ENCODE data around the gene ILDR1.
A peak's percentile ranks its signal among the peaks of the same experiment; 100 is the strongest.

The ILDR1 gene

DNA sequence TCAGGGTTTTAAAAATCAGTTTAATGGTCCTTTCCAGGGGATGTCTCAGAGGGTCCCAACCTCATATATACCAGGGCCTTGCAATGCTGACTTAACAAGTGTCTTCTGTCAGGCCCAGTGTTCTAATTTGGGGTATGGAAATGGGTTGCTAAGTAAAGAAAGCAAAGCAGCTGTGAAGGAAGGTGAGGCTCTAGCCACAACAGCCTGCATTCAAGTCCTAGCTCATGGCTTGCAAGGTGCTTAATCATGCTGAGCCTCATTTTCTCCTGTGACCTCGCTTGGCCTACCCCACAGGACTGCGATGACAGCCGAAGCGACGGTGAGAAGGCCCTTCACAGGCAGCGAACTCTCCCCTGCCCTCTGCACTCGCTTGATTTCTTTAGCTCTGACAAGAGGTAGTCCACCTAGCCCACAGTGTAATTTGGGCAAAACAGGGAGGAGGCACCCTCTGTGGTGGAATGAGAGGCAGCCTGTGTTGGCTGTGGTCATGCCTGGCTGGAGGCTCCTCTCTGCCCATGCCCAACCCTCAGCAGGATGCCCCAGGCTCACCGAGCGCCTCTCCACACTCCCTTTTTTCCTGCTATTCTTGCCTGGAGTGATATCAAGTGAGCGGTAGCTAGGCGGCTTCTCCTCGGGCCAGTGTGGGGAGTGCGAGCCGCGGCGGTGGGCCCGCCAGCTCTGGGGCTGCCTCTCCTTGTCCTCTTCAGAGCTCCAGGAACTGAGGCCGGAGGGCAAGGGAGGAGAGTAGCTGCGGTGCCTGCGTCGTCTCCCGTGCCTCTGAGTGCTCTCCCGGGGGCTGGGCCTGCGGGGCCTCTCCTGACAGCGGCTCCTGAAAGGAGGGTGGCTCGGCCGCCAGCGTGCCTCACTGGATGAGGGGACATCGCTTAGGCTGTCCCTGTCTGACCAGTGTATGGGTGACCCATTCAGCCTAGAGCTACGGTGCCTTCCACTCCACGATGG lies 29.2 kb downstream of the ILDR1 start:
- peak; percentile 85 for DNase-seq (ENCODE audit: low spot score)

DNA sequence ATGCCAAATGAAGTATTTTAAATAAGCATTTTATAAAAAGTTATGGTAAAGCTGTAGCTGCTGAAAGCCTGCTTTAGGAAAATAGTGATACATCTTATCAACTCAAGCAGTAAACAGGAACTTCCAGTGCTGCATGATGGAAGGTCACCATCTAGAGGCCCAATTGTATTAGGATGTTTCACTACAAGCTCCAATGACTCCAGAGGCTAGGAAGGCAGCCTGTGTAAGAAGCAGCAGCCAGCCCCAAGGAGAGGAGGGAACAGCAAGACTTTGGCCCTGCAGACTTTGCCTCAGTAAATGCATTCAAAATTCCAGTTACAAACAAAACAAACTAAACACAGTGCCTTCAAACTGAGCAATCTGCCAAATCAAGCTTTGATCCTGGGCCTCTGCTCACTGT lies 32.1 kb downstream of the ILDR1 start:
- DNase-seq (ENCODE audit: low spot score): no peak

DNA sequence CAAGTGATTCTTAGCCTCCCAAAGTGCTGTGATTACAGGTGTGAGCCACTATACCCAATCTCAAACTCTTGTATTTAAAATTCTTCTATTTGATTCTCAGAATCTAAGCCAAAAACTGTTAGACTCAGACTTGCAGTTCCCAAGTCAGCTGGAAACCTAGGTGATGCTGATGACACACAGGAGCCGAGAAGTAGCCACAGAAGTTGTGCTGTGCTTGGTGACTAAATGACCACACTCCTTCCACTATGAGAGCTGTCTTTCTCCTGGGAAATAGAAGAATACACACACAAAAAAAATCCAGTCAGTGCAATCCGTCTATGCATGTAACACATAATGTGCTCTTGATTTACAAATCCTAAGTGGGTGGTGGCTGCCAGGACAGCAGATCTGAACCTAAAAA lies 33.9 kb downstream of the ILDR1 start:
- no peak for DNase-seq (ENCODE audit: low spot score)

DNA sequence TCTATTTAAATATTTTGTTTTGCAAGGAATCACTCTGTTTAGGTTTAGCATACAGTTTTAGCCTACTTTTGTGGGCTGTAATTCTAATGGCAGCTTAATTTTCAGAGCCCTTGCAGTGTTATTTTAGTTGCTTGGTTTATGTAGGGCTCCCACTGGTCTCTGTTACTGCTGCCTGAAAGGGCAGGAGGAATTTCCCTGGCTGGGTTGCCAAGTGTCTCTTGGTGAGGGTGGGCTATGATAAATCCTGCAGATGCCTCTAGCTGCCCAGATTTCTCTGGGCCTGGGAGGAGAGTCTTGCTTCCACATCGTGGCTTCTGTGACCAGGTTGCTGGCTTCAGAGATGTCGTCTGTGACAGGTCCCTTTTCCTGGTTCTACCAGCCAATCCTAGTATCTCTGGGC lies 36.2 kb downstream of the ILDR1 start:
- no peak for DNase-seq (ENCODE audit: low spot score)

DNA sequence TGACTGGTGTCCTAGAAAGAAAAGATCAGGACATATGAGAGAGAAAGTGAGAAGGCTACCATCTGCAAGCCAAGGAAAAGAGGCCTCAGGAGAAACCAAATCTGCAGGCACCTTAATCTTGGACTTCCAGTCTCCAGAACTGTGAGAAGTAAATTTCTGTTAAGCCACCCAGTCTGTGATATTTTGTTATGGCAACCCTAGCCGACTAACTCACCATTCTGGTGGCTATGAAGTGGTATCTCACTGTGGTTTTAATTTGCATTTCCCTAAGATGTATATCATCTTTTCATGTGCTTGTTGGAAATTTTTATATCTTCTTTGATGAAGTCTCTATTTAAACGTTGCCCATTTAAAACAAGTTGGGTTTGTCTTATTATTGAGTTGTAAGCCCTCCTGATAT lies 40.6 kb downstream of the ILDR1 start:
- peak; percentile 26 for DNase-seq (ENCODE audit: low spot score)

DNA sequence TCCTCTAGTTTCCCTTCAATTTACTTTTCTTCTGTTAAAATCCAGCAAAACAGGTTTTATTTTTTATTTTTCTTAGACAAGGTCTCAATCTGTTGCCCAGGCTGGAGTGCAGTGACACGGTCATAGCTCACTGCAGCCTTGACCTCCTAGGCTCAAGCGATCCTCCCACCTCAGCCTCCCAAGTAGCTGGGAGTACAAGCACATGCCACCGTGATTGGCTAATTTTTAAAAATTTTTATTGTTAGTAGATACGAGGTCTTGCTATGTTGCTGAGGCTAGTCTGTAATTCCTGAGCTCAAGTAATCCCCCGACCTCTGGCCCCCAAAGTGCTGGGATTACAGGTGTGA lies 41.6 kb downstream of the ILDR1 start:
- no peak for DNase-seq (ENCODE audit: low spot score)

DNA sequence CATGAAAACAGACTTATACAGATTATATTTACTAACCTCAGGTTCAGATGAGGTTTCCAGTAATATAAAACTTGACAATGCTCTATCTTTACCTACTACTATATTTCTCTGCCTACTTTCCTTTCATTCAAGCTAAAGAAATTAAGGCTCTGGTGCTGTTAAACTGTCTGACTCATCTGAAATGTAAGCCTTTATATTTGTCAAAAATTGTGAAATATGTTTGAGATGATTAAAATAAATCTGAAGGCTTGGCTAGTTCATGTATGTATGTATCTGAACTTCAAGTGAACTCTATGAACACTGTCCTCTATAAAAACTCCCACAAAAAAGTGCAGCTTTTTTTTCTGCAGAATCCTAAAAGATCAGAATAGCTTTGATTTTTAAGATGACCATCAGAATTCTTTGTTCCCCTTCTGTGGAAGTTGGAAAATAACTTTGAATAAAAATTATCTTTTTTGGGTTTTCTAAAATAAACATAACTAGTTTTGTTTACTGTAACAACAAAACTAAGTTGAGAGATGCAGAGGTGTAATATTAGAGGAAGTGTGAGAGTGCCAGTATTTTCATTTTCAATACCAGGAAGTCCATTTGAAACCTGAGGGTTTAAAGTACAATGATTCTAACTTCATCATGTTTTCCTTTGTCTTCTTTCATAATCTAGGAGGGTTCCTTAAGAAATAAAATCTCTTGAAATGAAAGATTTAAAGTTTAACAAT lies 42.2 kb downstream of the ILDR1 start:
- DNase-seq (ENCODE audit: low spot score): no peak

DNA sequence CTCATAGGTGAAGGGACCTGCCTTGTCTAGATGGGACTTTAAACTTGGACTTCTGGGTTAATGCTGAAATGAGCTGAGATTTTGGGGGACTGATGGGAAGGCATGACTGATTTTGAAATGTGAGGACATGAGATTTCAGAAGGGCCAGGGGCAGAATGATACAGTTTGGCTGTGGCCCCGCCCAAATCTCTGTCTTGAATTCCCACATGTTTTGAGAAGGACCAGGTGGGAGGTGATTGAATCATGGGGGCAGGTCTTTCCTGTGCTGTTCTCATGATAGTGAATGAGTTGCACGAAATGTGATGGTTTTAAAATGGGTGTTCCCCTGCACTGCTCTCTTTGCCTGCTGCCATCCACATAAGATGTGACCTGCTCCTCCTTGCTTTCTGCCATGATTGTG lies 42.8 kb downstream of the ILDR1 start:
- no peak for DNase-seq (ENCODE audit: low spot score)

DNA sequence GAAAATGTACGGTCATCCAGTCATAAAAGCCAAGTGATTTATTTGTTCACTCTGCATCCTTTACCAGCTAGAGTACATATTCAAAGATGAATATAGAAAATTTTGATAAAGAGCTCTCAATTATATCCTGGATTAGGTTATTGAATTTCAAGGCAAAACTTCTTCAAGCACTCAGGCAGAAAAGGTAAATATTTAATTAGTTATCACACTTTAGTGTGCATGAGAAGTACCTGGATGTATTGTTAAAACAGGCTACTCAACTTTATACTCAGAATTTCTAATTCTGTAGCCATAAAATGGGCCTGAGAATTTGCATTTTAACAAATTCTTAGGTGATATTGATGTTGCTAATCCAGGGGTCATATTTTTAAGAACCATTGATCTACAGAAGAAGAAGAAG lies 45.3 kb downstream of the ILDR1 start:
- DNase-seq (ENCODE audit: low spot score): no peak

DNA sequence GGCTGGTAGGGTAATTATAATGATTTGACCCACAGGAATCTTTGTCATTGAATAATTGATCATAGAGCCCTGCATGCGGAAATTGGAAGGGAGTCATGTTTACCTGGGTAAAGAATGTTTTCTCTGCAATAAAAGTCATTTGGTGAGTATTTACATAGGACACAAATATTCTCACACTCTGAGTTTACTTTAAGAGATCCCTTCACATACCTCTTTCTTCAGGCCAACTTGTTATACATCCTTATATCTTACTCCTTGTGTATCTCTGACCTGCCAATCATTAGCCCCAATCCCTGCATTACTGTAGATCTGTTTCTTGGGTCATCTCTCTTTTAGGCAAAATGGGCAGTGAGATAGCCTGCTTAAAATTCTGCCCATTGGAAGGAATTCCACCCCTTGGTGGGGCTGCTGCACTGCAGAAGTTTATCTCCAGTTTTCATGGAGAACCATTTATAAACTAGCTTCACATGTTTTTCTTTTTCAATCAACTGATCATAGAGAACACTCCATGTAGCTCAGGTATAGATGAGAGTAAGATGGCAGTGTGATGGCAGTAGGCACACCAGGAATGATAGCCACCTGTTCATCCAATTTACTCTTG lies 46.2 kb downstream of the ILDR1 start:
- DNase-seq (ENCODE audit: low spot score): no peak

DNA sequence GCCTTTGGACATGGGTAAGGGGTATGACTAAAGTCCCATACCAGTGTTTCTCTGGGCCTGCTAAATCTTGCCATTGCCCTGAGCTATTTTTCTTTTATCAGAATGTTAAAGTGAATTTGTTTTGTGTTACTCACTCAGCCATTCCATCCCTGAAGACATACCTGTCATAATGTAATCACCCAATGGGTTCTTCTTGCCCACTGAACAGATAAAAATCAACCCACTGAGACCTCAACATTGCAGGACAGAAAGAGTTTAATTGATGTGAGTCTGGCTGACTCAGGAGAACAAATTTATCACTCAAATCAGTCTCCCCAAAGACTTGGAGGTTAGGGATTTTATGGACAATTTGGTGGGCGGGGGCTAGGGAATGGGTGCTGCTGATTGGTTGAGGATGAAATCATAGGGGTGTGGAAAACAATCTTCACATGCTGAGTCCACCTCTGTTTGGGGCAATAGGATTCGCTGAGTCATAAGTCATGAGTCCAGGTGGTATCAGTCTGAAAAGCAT lies 47.4 kb downstream of the ILDR1 start:
- no peak for DNase-seq (ENCODE audit: low spot score)

DNA sequence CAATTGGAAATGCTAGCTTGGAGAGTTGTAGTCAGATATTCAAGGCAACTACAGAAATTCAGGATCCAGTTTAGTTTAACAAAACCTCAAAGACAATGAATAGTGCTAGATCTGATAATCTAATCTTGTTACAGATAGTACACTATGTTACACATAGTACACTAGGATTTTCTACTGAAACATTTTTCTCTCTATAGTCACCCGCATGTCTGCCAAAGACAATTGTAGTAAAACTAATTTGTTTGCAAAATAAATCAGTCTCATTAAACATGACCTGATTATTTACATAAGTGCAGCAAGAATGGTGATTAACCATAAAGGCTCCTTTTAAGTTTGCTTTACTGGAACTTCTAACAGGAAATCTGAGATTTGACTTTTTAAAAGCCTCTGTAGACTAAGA lies 52.0 kb downstream of the ILDR1 start:
- DNase-seq (ENCODE audit: low spot score): no peak

DNA sequence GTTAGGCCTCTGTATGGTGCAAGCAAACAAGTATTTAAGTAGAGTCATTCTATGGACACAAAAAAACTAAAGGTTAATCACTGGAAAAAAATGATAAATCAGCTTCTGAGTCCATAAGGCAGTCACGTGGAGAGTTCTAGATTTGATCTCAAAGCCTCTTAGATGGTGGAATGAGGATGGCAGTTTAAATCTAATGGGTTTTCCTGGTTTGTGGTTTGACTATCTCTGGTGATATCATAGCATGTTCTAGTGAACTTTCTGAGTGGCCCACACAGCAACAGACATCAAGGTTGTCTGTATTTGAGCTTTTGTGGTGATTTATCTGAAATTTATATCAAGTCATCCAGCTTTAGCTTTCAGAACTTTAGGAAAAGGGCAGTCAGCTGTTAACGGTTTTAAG lies 52.4 kb downstream of the ILDR1 start:
- DNase-seq (ENCODE audit: low spot score): no peak

DNA sequence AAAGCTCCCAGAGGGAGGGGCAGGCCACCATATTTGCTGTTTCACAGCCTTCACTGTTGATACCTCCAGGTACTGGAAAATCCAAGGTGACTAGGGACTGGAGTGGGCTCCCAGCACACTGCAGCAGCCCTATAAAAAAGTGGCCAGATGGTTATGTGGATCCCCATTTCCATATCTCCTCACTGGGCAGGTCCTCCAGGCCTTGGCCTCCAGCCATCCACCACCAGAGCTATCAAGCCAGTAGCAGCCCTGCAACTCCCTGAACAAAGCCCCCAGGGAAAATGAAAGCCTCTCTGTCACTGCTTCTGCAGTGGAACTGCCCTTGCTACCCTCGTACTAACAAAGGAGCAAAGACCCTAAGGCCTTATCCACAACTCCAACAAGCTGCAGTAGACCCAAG lies 58.4 kb downstream of the ILDR1 start:
- DNase-seq (ENCODE audit: low spot score): no peak

DNA sequence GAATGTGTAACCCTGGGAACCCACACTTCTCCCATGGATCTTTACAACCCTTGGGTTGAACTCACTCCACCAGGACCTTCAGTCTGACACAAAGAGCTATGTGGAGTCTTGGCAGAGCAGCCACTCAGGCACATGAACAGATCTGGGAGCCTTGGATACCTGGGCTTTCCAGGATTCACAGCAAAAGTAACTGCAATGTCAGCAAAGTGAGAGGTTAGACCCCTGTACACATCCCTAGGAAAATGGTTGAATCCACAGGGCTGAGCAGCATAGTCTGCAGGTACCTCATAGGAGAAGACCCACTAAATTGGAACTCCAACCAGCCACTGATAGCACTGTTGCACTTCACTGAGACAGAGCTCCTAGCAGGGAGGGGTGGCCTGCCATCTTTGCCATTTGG lies 59.6 kb downstream of the ILDR1 start:
- no peak for DNase-seq (ENCODE audit: low spot score)

DNA sequence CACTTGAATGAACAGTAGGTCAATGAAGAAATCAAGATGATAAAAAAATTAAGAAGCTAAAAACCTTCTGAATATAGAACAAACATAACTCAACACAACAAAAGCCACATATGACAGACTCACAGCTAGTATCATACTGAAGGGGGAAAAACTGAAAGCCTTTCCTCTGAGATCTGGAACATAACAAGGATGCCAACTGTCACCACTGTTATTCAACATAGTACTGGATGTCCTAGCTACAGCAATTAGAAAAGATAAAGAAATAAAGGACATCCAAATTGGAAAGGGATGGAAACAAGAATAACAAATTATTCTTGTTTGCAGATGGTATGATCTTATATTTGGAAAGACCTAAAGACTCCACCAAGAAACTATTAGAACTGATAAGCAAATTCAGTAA lies 60.8 kb downstream of the ILDR1 start:
- DNase-seq (ENCODE audit: low spot score): no peak

DNA sequence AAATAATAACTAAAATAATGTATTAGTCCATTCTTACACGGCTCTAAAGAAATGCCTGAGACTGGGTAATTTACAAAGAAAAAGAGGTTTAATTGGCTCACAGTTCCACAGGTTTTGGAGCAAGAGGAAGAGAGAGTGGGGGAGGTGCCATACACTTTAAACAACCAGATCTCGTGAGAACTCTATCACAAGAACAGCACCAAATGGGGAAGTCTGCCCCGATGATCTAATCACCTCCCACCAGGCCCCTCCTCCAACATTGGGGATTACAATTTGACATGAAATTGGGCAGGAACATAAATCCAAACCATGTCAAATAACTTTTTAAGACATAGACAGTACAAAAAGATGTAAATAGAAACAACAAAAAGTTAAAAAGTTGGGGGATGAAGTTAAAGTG lies 63.2 kb downstream of the ILDR1 start:
- no peak for DNase-seq (ENCODE audit: low spot score)

DNA sequence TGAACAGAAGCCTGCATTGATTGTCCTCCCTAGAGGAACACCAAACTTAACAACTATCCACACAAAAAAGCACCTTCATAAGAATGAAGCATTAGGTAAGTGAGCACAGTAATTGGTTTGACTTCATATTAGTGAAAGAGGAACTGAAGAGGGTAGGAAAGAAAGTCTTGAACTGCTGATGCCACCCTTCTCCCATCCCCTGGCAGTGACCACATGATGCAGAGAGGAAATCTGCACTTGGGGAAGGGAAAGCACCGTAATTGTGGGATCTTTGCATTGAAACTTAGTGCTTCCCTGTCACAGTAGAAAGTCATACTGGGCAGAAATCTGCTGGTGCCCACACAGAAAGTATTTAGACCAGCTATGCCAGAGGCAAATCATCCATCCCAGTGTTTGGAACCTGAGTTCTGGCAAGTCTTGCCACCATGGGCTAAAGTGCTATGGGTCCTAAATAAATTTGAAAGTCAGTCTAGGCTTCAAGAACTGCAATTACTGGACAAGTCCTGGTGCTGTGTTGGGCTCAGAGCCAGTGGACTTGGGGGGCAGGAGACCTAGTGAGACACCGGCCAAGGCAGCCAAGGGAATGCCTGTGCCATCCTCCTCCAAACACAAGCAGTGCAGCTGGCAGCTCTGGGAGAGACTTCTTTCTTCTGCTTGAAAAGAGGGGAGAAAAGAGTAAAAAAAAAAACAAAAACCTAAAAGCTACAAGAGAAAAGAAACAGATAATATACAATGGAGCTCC lies 64.2 kb downstream of the ILDR1 start:
- DNase-seq (ENCODE audit: low spot score): no peak

DNA sequence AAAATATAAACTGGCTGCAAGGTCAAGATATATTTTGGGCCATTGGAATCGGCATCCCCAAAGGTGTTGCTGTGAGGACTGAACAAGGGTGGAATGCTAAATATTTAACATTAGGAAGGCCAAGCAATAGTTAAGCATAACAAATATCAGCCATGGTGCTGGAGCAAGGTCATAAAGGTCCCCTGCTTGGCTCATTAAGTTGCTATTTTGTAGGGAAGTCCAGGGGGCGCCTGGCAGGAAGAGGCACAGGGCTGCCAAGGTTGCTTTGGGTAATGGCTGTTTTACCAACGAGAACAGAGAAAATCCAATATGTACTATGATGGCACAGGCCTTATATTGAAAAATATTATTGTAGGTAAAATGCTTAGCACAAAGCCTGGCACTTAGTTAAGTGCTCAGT lies 65.7 kb downstream of the ILDR1 start:
- DNase-seq (ENCODE audit: low spot score): no peak

DNA sequence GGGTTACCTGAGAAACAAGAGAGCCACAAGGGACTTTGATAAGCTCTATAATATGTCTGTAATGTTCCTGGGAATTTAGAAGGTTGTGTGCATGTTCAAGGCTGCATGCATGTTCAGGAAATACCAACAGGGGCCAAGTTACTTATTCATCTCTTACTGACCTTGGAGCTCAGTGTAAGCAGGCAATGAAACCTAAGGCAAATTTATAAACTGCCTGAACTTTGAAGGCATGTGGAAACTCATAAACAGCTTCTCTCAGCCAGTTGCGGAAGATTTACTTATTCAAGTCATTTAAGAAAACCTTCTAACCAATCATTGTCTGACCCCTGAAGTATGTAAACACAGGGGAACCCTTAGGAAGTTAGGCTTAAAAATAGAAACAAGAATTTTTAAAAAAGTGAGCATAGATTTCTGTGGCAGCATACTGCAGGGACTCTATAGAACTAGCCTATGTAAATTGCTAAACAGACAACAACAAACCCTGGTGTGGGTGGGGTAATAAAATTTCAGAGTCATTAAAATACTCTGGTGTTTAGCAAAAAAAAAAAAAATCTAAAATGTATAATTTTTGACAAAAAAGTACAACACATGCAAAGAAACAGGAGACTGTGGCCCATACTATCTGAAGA lies 70.6 kb downstream of the ILDR1 start:
- no peak for DNase-seq (ENCODE audit: low spot score)

DNA sequence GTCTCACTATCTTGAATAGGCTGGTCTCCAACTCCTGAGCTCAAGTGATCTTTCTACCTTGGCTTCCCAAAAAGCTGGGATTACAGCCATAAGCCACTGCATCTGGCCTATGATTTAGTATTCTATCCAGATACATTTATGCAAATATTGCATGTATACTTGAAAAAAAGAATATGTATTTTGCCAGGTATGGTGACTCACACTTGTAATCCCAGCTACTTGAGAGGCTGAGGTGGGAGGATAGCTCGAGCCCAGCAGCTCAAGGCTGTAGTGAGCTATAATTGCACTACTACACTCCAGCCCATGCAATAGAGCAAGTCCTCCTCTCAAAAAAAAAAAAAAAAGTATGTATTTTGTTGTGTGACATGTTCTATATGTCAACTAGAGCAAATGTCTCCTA lies 73.4 kb downstream of the ILDR1 start:
- no peak for DNase-seq (ENCODE audit: low spot score)

DNA sequence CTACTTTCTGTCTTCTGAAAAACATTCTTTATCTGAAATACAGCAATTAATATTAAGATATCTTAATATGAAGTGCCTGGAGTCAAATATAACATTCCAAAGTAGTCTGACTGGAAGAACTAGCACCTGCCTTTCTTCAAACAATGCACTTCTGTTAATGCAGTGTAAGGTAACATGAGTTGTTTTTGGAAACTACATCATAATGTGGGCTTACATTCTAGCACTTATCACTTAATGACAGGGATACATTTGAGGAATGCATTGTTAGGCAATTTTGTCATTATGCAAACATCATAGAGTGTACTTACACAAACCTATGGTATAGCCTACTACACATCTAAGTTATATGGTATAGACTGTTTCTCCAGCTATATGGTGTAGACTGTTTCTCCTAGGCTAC lies 78.6 kb downstream of the ILDR1 start:
- DNase-seq (ENCODE audit: low spot score): no peak

All from NAMALWA (cell line).